Body of pancreas (tissue), 4 donors: Measurements from ENCODE around the gene SSU72.
"Not testable (repeated sequence)": the region's sequence is repeated elsewhere in the genome, so short reads cannot be mapped to it uniquely, and the experiment has no call there.

Experiments used
- CTCF ChIP-seq, 7 experiments: fragments of 450-650 bp in 4 of 7; fragments of 200-600 bp in 3 of 7; sonication (generic) in 3 of 7; IDR thresholded peaks; one replicate each; pipeline ENCODE4 v1.5.1; 2016 to 2019; ENCODE audit warnings: antibody characterized with exemption in 7 of 7
- POLR2A ChIP-seq, 3 donors: fragments of 450-650 bp; IDR thresholded peaks; one replicate each; pipeline ENCODE4 v1.6.1; 2016; ENCODE audit warnings: antibody characterized with exemption in 3 of 3, mild to moderate bottlenecking in 2 of 3

DNA sequence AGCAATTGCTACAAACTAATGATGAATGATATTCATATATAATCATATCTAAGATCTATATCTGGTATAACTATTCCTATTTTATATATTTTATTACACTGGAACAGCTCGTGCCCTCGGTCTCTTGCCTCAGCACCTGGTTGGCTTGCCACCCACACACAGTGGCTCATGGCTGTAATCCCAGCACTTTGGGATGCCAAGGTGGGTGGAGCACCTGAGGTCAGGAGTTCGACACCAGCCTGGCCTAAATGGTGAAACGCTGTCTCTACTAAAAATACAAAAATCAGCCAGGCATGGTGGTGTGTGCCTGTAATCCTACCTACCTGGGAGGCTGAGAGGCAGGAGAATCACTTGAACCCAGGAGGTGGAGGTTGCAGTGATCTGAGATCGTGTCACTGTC is 68.9 kb downstream of the SSU72 start:
- not testable (repeated sequence) for TF ChIP-seq CTCF, POLR2A (IDR thresholded peaks at IDR 0.05)
